Naive thymus-derived CD8-positive, alpha-beta T cell (primary cell): ENCODE data around the gene CASQ1. TPM values are rescaled to one million over a fixed set of nuclear protein-coding genes. Genes with fewer than 3 reads are reported as not detected.

ENCODE experiments used
- ATAC-seq, 2 donors: fragments of 150-1000 bp; cut with Tn5 transposase in 1 of 2; sonication (Bioruptor Pico), chemical (Tn5 transposase) in 1 of 2; 1 replicate in 1 of 2; 2 replicates in 1 of 2; pipeline ENCODE4 v1.10.0; 2021; ENCODE audit warnings: mild to moderate bottlenecking in 2 of 2, moderate library complexity in 2 of 2
- POLR2A ChIA-PET: fragments of 350-600 bp; sonication (Branson Sonifier 250); formaldehyde crosslinking; loops from one replicate; lab custom pipeline; 2021; ENCODE audit warnings: antibody characterized with exemption; lab: Charles Lee
- DNase-seq, 10 donors: peaks; one replicate each; pipeline versions ENCODE4 v3.0.0 to v3.0.0-alpha.2; 2020 to 2022
- H3K27ac Mint-ChIP-seq, 10 donors: one replicate each; pipeline ENCODE4 v1.8.0; 2020 to 2022; ENCODE audit warnings: mild to moderate bottlenecking in 10 of 10, mixed read lengths in 10 of 10, moderate library complexity in 4 of 10, inconsistent platforms in 1 of 10
- H3K27me3 Mint-ChIP-seq, 5 donors: one replicate each; pipeline ENCODE4 v1.8.0; 2021 to 2022; ENCODE audit warnings: mixed read lengths in 5 of 5
- H3K36me3 Mint-ChIP-seq, 3 donors: one replicate each; pipeline ENCODE4 v1.8.0; 2020 to 2022; ENCODE audit warnings: mixed read lengths in 3 of 3, mild to moderate bottlenecking in 2 of 3, inconsistent platforms in 1 of 3
- H3K4me1 Mint-ChIP-seq, 4 donors: one replicate each; pipeline ENCODE4 v1.8.0; 2021 to 2022; ENCODE audit warnings: mixed read lengths in 4 of 4
- H3K4me3 Mint-ChIP-seq, 10 donors: one replicate each; pipeline ENCODE4 v1.8.0; 2020 to 2022; ENCODE audit warnings: mild to moderate bottlenecking in 10 of 10, mixed read lengths in 10 of 10, moderate library complexity in 6 of 10, inconsistent platforms in 1 of 10
- H3K9me3 Mint-ChIP-seq, 9 donors: one replicate each; pipeline ENCODE4 v1.8.0; 2020 to 2022; ENCODE audit warnings: mixed read lengths in 9 of 9, mild to moderate bottlenecking in 3 of 9, inconsistent platforms in 1 of 9, moderate library complexity in 1 of 9
- polyA plus RNA-seq, 3 donors: library from polyadenylated mRNA; unstranded; fragments of 300-500 nt; fragmentation: Illumina TruSeq; gene quantifications; one replicate each; pipeline ENCODE4 v1.2.3, GENCODE V29; 2021
- total RNA-seq, 8 experiments: library from RNA in 2 of 8; stranded (reverse) in 2 of 8; gene quantifications; one replicate each; pipeline ENCODE4 v1.2.3 and lab custom pipeline; 2021 to 2026

Gene CASQ1
- total and polyA plus RNA-seq, 5 experiments from 2014 or later = not detected

DNA sequence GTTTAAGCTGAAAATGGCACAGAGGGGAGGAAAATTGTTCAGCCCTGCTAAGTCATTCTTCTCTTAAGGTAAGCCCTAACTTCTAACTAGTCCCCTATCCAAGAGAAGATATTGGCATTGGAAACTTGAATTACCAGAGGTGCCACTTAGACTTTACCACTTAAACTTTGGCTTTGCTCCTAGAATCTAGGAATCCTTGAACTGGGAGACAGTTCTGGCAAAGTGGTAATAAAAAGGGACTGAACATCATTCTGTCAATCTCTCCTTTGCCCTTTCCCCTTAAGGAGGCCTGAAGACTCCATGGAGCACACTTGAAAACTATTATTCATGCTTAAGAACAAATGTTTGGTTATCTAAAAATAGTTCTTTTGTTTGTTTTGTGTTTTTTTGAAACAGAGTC, 30.5 kb upstream of the CASQ1 start:
- Mint-ChIP-seq H3K27ac (no peak overlapping the region), H3K27me3 (peaks cover 1 to 13% (median 9%) of the 10 kb centered on the region in 5 donors), H3K36me3 (no peaks in the 10 kb centered on the region), H3K4me3 (no peak overlapping the region), H3K4me1 (peaks cover 0 to 2% (median 0%) of the 10 kb centered on the region in 4 donors), H3K9me3 (no peaks in the 10 kb centered on the region)
- POLR2A ChIA-PET = no interaction called here
- DNase-seq (no peak), ATAC-seq (no peak)

DNA sequence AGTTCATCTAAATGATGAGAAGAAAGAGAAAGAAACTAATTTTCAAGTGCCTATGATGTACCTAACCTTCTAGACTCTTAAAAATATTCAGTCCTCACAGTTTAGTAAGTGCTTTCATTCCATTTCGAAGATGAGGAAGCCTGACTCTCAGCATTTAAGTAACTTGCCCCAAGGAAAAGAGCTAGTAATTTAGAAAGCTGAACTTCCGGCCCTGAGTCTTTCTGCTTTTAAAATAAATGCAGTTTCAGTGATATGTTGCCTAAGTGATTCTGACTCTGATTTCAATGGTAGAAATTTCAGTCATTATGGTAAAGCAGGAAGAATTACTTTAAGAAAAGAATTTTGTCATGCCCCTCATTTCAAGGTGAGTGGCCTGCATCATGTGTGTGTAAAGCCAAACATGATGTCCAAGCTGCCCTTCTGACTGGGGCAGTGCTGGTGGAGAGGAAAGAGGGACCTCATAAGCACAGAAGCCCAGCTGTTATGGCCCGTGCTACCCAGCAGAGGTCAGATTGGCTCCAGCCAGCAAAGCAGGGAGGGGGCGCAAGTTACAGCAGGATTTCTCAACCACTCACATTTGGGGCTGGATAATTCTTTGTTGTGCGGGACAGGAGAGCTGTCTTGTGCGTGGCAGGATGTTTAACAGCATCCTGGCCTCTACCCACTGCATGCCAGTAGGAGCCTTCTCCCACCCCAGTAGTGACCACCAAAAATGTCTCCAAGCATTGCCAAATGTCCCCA, 28.2 kb upstream of the CASQ1 start:
- no peak for DNase-seq
- POLR2A ChIA-PET = no interaction called here

DNA sequence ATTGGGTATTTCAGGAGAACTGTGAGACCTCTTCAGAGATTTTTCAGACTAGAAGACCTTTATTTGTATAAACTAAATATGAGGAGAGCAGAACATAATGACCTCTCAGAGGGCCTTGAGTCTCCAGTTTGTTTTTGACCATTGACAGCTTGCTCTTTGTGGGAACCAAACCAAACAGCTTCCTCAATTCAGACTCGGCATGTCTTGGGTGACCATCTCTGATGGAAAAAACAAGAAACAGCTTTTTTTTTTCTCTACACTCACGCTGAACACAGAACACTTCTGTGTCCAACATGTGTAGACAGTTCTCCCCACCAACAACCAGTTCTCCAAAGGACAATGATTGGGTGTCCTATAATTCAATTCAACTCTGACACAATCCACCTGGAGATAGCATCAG, 27.4 kb upstream of the CASQ1 start:
- ATAC-seq = no peak
- H3K36me3 Mint-ChIP-seq = no peaks in the 10 kb centered on the region
- H3K9me3 Mint-ChIP-seq = no peaks in the 10 kb centered on the region
- DNase-seq = no peak
- H3K4me3 Mint-ChIP-seq = no peak overlapping the region
- peaks cover 0 to 9% (median 0%) of the 10 kb centered on the region in 4 donors for H3K4me1 Mint-ChIP-seq
- peaks cover 5 to 25% (median 10%) of the 10 kb centered on the region in 5 donors for H3K27me3 Mint-ChIP-seq
- POLR2A ChIA-PET = no interaction called here
- no peak overlapping the region for H3K27ac Mint-ChIP-seq

More for the DNA sequence above, 28.2 kb upstream of the CASQ1 start:
- H3K4me1 Mint-ChIP-seq = peaks cover 0 to 6% (median 0%) of the 10 kb centered on the region in 4 donors
- no peak for ATAC-seq
- H3K9me3 Mint-ChIP-seq = no peaks in the 10 kb centered on the region
- peaks cover 5 to 25% (median 10%) of the 10 kb centered on the region in 5 donors for H3K27me3 Mint-ChIP-seq
- H3K27ac Mint-ChIP-seq = no peak overlapping the region
- no peaks in the 10 kb centered on the region for H3K36me3 Mint-ChIP-seq
- no peak overlapping the region for H3K4me3 Mint-ChIP-seq

DNA sequence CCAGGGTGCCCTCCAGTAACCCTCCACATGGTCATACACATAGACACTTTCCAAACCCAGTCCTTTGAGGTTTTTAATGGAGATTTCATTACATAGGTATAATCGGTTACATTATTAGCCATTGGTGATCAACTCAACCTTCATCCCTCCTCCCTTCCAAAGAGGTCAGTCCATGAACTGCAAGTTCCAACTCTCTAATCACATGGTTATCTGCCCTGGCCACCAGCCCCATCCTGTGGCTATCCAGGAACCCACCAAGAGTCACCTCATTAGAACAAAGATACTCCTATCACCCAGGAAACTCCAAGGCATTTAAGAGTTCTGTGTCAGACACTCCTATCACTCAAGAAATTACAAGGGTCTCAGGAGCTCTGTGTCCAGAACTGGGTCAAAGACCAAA, 26.8 kb upstream of the CASQ1 start:
- Mint-ChIP-seq H3K27me3 (peaks cover 5 to 25% (median 11%) of the 10 kb centered on the region in 5 donors), H3K27ac (no peak overlapping the region), H3K9me3 (no peaks in the 10 kb centered on the region), H3K4me1 (peaks cover 0 to 9% (median 0%) of the 10 kb centered on the region in 4 donors), H3K4me3 (no peak overlapping the region), H3K36me3 (no peaks in the 10 kb centered on the region)
- POLR2A ChIA-PET = no interaction called here
- DNase-seq = no peak
- ATAC-seq = no peak

DNA sequence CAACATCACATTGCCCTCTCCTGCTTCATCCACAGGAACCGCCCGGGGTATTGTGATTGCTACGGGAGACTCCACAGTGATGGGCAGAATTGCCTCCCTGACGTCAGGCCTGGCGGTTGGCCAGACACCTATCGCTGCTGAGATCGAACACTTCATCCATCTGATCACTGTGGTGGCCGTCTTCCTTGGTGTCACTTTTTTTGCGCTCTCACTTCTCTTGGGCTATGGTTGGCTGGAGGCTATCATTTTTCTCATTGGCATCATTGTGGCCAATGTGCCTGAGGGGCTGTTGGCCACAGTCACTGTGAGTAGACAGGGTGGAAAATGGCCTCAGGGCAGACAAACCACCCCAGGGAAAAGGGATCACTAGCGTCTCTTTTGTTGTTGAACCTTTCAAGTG, 26.3 kb upstream of the CASQ1 start:
- peaks cover 1 to 13% (median 3%) of the 10 kb centered on the region in 4 donors for H3K4me1 Mint-ChIP-seq
- no peaks in the 10 kb centered on the region for H3K36me3 Mint-ChIP-seq
- ATAC-seq (no peak), DNase-seq (no peak)
- POLR2A ChIA-PET = no interaction called here
- no peak overlapping the region for H3K27ac Mint-ChIP-seq
- H3K9me3 Mint-ChIP-seq = no peaks in the 10 kb centered on the region
- H3K27me3 Mint-ChIP-seq = peaks cover 4 to 25% (median 11%) of the 10 kb centered on the region in 5 donors
- no peak overlapping the region for H3K4me3 Mint-ChIP-seq

DNA sequence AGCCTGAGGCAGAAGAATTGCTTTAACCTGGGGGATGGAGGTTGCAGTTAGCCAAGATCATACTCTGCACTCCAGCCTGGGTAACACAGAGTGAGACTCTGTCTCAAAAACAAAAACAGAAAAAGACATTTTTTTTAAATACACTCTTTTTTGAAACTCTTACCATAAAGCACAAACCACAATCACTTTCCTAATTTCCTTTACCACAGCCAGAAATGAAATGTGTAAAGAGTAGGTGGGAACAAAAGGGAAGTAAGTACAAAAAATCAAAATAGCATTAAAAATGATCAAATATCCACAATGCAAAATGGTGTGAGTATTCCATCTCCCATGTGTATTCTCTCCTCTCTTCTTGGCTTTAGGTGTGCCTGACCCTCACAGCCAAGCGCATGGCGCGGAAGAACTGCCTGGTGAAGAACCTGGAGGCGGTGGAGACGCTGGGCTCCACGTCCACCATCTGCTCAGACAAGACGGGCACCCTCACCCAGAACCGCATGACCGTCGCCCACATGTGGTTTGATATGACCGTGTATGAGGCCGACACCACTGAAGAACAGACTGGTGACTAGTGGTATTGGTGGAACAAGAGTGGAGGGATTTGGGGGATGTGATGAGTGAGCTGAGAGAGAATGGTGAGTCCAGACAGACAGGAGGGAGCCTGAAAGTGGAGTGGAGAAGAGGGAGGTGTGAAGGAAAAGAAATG, 24.1 kb upstream of the CASQ1 start:
- Mint-ChIP-seq H3K36me3 (no peaks in the 10 kb centered on the region), H3K9me3 (no peaks in the 10 kb centered on the region), H3K4me3 (no peak overlapping the region), H3K4me1 (peaks cover 8 to 21% (median 11%) of the 10 kb centered on the region in 4 donors), H3K27ac (peak overlapping the region in 1 of 10 donors; percentile 86), H3K27me3 (peaks cover 4 to 25% (median 11%) of the 10 kb centered on the region in 5 donors)
- POLR2A ChIA-PET = no interaction called here
- ATAC-seq (no peak), DNase-seq (no peak)

DNA sequence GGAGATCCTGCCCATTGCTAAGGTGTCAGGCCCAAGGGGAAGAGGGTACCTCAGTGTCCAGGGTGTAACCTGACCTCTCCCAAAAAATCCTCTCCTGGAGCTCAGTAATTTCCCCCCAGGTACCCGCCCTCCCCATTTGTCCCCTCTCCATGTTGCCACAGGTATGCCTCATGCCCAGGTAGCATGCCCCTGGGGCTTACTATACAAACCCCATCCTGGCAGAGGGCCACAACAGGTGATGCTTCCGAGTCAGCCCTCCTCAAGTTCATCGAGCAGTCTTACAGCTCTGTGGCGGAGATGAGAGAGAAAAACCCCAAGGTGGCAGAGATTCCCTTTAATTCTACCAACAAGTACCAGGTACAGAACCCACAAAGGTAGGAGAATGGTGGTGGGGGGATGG, 23.3 kb upstream of the CASQ1 start:
- no peak for ATAC-seq
- Mint-ChIP-seq H3K36me3 (no peaks in the 10 kb centered on the region), H3K4me3 (no peak overlapping the region), H3K4me1 (peaks cover 8 to 21% (median 11%) of the 10 kb centered on the region in 4 donors), H3K27ac (no peak overlapping the region), H3K9me3 (no peaks in the 10 kb centered on the region), H3K27me3 (peaks cover 4 to 25% (median 12%) of the 10 kb centered on the region in 5 donors)
- POLR2A ChIA-PET = no interaction called here
- no peak for DNase-seq

DNA sequence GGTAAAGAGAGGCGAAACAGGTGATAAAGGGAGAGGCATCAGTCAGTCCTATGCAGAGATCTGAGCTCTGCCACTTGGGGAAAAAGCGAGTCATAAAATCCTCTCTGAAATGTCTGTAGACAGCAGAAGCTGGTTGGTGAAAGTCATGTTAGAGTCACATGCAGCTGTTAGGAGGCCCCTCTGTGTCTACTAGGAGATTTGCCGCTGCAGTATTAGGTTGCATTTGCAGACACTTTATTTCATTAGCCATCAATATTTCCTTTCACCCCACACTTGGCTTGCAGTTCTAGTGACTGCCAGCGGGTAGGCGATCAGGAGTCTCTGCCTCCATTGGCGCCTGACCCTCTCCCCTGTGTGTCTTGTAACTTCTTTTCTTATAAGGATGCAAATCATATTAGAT, 22.8 kb upstream of the CASQ1 start:
- Mint-ChIP-seq H3K4me3 (no peak overlapping the region), H3K27ac (no peak overlapping the region), H3K36me3 (no peaks in the 10 kb centered on the region), H3K9me3 (no peaks in the 10 kb centered on the region), H3K4me1 (peaks cover 8 to 21% (median 11%) of the 10 kb centered on the region in 4 donors), H3K27me3 (peaks cover 4 to 25% (median 14%) of the 10 kb centered on the region in 5 donors)
- POLR2A ChIA-PET = no interaction called here
- DNase-seq = no peak
- ATAC-seq = no peak

DNA sequence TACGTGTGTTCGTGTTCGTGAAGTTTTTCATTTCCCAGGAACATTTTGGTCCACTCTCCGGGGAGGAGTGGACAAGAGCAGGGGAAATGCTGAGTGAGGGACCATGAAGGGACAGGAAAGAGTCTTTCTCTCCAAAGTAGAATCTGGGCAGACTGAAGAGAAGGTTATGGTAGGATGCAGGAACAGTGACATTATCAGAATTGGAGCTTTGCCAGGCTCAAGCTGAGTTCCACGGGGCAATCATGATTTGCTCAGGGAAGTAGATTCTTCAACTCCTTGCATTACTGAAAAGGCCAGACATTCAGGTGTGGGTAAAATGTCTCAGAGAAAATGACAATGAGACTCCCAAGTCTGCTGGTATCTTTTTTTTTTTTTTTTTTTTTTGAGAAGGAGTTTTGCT, 22.4 kb upstream of the CASQ1 start:
- peaks cover 8 to 21% (median 11%) of the 10 kb centered on the region in 4 donors for H3K4me1 Mint-ChIP-seq

DNA sequence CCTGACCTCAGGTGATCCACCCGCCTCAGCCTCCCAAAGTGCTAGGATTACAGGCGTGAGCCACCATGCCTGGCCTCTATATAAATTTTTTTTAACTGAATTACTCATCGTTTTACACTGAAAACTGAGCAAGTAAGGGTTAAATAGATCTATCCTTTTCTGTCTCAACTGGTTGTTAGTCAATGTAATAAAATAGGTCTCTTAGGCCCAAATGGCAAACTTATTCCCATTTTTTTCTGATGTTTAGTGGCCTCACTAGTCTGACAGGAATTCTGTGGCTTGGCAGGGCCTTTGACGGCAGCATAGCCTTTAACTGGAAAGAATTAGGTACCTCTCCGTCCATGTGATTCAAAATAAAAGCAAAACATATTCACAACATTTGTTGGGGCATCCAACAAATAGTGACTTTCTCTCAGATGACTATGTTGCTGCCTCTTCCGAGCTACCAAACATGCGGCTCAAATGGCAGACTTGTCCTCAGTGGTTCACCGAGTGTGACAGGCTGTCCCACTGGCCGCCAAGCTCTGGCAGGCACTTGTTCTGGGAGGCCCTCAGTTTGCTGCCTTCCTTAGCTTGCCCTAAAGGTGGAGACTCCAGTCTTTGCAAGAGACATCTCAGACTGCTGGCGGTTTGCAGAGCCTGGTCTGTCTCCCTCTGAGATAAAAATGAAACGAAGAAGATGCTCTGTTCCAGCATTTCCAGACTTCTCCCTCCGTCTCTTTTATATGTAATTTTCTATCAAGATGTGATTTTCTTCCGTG, 21.6 kb upstream of the CASQ1 start:
- POLR2A ChIA-PET = no interaction called here

More for the DNA sequence above, 22.4 kb upstream of the CASQ1 start:
- POLR2A ChIA-PET = no interaction called here
- ATAC-seq (no peak), DNase-seq (no peak)
- Mint-ChIP-seq H3K9me3 (no peaks in the 10 kb centered on the region), H3K36me3 (no peaks in the 10 kb centered on the region), H3K27me3 (peaks cover 4 to 25% (median 14%) of the 10 kb centered on the region in 5 donors), H3K4me3 (no peak overlapping the region), H3K27ac (no peak overlapping the region)

DNA sequence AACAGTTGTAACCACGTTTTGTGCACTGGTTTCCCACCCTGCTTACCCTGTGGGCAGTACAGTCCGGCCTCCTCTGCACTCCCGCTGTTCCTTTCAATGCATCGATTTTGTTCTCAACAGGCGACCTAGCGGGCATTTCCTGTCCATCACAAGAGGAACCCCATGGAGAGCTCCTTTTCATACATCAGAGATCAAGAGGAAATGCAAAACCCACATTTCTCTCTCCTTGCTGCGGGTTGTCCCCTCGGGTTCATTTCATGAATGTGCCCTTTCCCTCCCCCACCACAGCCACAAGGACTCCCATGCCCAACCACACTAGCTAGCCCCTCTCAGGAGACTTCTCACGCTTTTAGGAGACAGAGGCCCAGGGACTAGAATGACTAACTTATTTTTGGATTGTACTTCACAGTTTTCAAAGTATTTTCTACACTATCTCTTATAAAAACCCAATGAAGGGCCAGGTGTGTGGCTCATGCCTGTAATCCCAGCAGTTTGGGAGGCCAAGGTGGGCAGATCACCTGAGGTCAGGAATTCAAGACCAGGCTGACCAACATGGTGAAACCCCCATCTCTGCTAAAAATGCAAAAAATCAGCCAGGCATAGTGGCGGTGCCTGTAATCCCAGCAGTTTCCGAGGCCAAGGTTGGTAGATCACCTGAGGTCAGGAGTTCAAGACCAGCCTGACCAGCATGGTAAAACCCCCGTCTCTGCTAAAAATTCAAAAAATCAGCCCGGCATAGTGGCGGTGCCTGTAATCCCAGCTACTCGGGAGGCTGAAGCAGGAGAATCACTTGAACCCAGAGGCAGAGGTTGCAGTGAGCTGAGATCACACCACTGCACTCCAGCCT, 20.6 kb upstream of the CASQ1 start:
- DNase-seq (no peak), ATAC-seq (peak in 1 of 2 donors; percentile 30)
- Mint-ChIP-seq H3K4me3 (peak overlapping the region in 2 of 10 donors; percentile 4 to 23), H3K4me1 (peaks cover 8 to 20% (median 11%) of the 10 kb centered on the region in 4 donors), H3K27ac (peak overlapping the region in 3 of 10 donors; percentile 47 to 64 (median 60)), H3K9me3 (no peaks in the 10 kb centered on the region), H3K36me3 (no peaks in the 10 kb centered on the region), H3K27me3 (peaks cover 4 to 14% (median 13%) of the 10 kb centered on the region in 5 donors)
- POLR2A ChIA-PET = no interaction called here

More for the DNA sequence above, 21.6 kb upstream of the CASQ1 start:
- Mint-ChIP-seq H3K27ac (peak overlapping the region in 1 of 10 donors; percentile 64), H3K27me3 (peaks cover 4 to 23% (median 14%) of the 10 kb centered on the region in 5 donors), H3K4me3 (no peak overlapping the region), H3K36me3 (no peaks in the 10 kb centered on the region), H3K9me3 (no peaks in the 10 kb centered on the region), H3K4me1 (peaks cover 8 to 20% (median 11%) of the 10 kb centered on the region in 4 donors)
- DNase-seq = no peak
- ATAC-seq = no peak

DNA sequence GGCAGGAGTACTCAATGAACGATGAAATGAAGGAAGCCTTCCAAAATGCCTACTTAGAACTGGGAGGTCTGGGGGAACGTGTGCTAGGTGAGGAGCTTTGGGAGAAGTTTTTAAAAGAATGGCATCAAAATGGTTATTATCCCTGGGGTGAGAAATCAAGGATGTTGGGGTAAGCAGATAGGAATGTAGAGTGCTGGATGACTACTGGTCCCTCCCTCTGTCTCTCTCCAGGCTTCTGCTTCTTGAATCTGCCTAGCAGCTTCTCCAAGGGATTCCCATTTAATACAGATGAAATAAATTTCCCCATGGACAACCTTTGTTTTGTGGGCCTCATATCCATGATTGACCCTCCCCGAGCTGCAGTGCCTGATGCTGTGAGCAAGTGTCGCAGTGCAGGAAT, 19.0 kb upstream of the CASQ1 start:
- peaks cover 8 to 18% (median 11%) of the 10 kb centered on the region in 4 donors for H3K4me1 Mint-ChIP-seq
- no peaks in the 10 kb centered on the region for H3K36me3 Mint-ChIP-seq
- H3K27me3 Mint-ChIP-seq = peaks cover 3 to 9% (median 7%) of the 10 kb centered on the region in 5 donors
- no peak for ATAC-seq
- POLR2A ChIA-PET = no interaction called here
- H3K4me3 Mint-ChIP-seq = no peak overlapping the region
- no peak for DNase-seq
- no peak overlapping the region for H3K27ac Mint-ChIP-seq
- no peaks in the 10 kb centered on the region for H3K9me3 Mint-ChIP-seq
